Medulla oblongata (tissue), 1 donor: ENCODE results near the gene AUNIP.

Experiments
- DNase-seq: peaks from one replicate; pipeline ENCODE4 v3.0.0-alpha.2; 2015; ENCODE audit errors: extremely low spot score

Gene AUNIP, protein sequence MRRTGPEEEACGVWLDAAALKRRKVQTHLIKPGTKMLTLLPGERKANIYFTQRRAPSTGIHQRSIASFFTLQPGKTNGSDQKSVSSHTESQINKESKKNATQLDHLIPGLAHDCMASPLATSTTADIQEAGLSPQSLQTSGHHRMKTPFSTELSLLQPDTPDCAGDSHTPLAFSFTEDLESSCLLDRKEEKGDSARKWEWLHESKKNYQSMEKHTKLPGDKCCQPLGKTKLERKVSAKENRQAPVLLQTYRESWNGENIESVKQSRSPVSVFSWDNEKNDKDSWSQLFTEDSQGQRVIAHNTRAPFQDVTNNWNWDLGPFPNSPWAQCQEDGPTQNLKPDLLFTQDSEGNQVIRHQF

DNA sequence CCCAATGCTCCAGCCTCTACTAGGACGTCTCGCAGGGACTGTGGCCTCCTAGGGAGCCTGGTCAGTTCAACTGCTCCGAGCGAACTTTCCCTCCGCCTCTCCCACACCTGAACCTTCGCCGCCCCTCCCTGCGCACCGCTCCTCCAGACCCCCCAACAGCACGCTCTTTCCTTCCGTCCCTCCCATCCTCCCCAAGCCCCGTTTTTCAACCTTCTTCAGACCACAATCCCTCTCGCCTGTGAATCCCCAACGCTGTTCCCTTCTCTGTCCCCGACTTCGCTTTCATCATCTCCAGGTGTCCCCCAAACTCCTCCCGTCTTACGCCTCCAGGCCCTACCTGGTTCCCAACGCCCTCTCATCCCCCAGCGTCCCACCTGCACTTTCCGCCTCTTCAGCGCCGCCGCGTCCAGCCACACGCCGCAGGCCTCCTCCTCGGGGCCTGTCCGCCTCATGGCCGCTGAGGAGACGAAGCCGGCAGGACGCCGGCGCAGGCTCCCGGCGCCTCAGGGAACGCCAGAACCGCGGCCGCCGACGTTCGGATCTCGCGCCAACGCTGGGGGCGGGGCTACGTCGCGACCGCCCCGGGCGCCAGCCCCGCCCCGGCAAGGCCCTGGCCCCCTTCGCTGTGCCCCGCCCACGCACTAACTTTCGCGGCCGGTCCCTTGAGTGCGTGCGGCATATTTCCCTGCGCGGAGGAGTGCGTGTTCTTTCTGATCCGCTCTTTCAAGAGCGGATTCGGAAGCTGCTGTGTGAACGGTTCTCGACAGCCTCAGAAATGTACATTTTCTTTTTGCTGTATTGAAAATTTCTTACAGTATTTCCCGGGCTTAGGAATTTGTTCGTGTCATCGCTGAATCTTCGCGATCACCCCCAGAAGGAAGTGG lies at the start of gene AUNIP:
TSS of gene AUNIP (minus strand) at position 552 of the 884 bp plus-strand sequence. CDS start at position 452, 100 bp downstream.
- peak; percentile 83 for DNase-seq

DNA sequence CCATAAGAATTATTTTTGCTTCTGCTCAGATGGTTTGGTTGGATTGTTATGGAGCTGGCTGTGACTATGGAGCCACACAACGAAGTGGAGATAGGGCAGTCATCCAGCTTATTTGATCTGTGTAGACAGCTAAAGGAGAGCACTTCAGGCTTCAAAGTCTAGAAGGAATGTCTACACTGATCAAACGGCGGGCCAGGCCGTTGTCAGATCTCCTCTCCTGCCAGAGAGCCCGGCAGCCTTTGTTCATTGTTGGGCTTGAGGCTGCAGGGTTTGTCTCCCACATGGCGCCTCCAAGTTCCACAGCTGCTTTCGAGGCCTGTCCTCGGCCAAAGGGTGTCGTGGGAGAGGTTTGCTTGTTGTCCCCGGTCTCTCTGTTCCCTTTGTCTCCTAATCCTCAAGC lies 49.8 kb upstream of the AUNIP start:
- peak; percentile 71 for DNase-seq

DNA sequence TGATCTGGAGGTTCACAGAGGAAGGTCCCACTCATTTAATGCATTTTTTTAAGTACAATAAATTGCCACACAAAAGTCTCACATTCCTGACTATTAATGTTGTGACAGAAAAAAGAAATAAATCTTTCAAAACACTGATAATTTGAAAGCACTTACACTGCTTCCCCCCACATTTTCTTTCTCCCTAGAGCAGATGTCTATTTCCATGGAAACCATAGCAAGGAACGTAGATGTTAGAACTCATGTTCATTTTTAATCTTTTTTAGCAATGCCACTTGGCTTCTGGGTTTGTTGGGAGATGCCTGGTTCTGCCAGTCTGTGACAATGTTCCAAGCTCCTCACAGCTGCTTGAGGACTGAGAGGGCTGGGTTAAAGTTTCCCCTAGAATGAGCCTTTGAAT lies 48.9 kb upstream of the AUNIP start:
- no peak for DNase-seq

DNA sequence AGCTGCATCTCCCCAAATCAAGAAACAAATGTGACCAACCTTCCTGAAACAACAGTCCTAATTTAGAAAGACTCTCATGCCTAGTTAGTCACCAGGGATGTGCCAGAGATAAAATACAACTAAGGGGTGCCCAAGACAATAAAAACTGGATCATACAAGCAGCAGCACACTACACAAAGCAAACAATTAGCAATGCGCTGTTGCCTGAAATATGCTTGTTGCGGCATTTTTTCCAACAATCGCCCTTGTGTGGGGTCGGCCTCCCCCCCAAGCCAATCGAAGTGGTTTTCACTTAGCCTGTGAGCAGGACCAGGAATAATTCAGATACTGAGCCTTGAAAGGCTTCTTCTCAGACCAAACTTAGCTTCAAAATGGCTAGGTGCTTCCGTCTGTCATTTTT lies 48.3 kb upstream of the AUNIP start:
- DNase-seq, result peak; percentile 20

DNA sequence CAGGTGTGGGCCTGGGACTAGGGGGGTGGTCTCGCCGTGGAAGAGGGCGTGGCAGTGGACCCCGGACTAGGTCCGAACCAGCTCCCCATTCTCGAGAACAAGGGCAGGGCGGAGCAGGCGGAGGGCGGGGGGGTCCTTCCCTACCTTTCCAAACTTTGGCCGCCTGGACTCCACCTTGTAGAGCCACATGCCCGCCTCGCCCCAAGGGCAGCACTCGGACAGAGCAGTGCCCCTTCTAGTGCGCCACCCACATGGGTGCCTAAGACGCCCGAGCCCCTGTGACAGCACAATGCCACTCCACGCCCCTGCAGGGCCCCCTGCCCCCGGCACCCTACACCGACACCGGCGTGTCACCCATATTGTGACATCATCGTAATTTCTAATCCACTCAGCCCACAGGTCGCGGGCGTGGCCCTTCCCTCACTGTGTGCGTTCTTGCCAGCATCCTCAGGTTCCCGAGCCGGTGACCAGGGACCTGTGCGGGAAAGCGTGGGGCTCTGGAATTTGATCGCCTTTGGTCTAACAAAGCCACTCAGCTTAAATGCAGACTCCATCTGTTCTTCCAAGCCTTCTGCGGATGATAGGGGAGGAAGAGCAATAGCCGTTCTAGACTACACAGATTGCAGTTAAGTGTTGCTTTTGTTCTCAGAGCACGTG lies 47.5 kb upstream of the AUNIP start:
- DNase-seq, result peak; percentile 51

DNA sequence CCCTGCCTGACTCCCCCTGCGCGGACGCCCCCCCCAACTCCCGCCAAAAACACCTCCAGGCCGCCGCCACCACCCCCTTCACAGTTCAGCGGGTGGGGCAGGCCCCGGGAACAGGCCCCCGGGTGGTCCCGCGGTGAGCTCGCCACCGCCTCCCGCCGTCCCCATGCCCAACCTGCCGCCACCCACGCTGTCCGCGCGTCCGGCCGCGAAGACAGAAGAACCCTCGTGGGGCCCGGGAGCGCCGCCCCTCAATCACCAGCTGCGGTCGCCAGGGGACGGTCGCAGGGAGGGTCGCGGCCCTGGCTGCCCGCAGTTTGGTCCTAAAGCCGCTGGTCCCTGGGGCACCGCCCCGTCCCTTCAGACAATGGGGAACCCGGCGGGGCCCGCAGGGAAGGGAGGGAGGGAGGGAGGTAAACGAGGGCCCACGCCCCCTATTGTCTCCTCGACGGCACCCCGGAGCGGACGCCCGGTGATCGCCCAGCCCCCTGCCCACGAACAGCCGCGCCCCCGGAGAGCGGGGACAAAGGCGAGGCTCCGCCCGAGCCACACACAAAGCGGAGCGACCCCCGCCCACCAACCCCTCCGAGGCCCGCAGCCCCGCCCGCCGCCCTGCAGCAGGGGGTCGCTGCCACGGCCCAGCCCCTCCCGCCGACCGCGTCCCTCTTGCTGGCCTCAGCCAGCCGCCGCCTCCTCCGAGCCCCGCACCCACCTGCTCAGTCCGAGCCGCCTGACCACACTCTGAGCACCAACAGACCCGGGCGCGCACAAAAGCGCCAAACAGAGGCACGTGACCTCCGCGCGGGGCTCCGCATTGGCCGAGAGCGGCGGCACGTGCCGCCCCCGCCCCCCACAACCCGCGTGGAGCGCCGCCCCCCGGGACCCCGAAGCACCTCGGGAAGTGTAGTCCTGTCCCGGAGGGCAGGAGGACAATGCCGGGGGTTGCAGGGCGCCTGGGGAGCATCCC lies 46.7 kb upstream of the AUNIP start, which contains the start of gene STMN1:
TSS of gene STMN1 (minus strand) at position 740 of the 964 bp plus-strand sequence. CDS start 1,743 bp downstream, outside the sequence.
- peak; percentile 95 for DNase-seq

DNA sequence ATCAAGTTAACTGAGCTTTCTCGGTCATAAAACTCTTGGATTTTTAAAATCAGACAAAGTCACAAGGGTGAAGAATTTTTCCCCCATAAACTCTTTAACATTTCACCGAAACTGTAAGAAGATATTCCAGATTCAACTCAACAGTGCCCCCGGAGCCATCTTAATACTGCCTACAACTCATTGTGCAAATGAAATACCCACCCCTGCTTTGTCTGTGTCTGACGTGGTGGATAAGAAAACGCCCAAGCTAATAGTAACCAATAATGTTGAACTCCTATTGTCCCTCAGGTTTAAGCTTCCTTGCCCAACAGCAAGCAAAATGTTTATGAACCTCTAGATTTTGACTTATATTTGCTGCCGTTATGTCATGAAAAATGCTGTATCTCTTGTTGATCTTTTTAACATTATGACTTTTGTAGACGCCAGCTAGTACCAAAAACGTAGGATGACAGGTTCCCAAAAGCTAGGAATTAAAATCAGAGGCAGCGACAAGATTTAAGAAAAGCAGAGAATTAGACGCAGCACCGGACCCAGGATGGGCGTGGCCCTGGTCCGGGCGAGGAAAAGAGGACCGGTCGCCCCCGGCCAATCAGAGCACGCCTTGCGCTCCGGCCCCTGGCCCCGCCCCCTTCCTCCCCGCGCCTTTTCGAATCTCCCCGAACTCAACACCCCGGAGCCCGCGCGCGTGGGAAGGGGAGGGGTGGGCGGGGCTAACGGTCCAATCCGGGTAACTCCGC lies 45.9 kb upstream of the AUNIP start:
- peak; percentile 96 for DNase-seq

DNA sequence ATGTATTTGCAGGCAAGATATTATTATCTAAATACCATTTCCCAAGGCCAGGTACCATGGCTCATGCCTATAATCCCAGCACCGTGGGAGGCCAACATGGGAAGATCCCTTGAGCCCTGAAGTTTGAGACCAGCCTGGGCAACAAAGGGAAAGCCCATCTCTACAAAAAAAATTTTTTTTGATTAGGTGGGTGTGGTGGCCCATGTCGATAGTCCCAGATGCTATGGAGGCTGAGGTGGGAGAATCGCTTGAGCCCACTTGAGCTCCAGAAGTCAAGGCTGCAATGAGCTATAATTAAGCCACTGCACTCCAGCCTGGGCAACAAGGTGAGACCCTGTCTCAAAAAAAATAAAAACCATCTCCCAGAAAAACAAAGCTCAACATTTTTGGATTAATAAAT lies 44.7 kb upstream of the AUNIP start:
- no peak for DNase-seq

DNA sequence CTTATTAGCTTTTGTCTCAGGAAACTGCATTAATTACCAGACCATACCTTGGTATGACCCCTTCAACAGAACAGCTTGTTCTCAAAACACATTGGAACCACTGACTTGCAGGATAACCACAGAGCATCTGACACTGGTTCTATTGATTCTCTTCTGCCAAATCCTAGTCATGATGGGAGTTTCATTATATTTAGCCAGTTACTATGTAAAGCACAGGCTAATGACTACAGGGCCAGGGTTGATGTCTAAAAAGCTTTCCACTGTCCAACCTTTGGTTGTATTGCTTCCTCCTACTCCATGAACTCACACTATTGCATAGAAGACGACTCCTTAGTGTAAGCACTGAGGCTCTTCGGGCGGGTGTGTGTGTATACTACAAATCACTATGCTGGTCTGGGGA lies 43.2 kb upstream of the AUNIP start:
- peak; percentile 42 for DNase-seq

DNA sequence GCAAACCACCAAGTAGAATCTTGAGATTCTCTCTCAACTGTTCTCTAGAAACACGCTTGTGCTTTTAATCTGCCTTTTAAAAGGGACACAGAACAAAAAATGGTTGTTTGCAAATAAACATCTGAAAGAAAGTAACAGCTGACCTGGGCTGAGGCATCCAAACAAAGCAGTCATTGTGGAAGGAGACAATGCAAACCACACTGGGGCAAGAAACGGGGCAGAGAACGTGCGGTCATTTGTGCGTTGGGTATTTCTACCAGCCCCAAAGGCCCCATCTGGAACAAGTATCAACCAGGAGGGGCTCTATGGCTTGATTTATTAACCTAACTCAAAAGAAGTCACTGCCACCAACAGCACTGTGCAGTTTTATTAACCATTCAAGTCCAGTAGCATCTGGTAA lies 41.0 kb upstream of the AUNIP start:
- peak; percentile 94 for DNase-seq

DNA sequence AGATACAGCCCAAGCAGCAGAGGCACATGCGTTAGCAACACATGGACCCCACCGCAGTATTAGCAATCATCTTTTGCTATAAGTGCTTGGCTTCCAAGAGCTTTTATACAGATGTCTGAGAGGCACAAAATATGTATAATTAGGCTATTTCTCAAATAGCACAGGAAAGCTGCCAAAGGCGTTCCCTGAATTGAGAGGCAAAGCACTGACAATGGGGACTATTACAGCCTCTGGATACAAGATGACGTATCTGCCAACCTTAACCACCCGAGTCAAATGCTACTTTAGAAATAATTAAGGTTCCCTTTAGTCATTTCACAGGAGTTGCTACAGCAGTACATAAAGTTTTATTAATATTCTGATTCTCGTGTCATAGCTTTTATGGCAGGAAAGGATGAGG lies 40.5 kb upstream of the AUNIP start:
- peak; percentile 59 for DNase-seq

DNA sequence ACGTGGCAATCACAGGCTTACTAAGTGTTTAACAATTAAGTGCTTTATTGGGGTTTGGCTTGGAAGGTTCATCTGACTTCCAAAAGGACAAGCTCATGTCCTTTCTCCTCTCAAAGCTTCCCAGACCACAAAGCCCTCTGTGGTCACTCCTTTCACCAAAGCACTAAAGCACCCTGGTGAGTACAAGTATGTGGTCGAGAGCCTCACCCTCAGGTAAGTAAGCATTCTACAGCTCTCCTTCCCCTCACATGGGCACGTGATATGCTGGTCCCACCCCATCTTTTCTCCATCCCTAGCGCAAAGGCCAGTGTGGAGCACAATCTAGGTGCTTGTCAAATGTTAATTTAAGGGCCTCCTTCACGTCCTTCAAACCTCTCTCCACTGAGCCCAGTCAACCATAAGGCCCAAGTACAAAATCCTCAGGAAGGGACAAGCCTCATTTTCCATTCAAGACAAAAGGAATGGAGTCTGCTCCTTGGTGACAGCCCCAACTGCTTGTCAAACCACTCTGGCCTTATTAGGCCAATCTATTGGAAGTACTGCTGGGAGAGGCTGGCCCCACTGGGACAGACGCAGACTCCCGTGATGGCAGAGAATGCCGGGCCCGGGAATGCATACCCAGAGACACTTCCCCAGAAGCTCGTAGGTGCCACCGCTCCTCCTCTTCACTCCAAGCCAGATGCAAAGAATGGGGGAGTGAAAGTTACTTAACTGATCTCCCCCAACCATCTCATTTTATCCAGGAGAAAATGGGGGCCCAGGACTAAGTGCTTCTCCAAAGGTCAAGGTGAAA lies 39.2 kb upstream of the AUNIP start:
- DNase-seq, result no peak

DNA sequence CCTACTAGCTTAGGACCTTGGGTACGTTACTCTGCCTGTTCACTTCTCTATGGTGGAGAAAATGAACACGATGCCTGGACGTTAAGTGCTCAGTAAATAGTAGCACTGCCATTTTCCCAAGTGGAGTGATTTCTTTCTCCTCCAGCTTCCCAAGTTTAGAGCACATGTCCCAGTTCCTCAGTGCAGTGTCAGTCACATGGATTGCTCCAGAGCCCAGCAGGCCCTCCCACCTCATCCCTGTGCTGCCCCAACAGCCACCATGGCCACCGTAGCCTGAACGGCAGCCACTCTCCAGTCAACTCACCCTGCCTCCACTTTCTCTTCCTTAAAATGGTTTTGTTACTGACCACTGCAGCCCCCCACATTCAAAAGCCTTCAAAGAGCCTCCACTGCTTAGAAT lies 38.5 kb upstream of the AUNIP start:
- DNase-seq, result peak; percentile 52

DNA sequence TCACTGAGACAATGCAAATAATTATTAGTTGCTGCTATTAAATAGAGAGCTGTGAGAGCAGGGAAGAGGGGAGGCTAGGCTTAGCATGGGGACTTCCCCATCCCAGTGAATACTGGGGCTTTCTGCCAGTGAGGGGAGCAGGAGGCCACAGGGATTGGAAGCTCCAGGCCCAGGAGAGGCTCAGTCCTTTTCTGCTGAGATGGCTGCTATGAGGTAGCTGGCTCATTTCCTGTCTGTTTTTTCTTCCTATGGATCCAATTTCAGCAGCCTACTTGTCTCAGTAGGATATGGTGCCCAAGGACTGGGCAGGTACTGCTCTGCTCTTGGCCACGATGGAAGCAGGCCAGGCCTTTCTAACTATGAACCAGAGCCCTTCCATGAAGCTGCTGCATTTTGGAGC lies 37.0 kb upstream of the AUNIP start:
- peak; percentile 22 for DNase-seq

DNA sequence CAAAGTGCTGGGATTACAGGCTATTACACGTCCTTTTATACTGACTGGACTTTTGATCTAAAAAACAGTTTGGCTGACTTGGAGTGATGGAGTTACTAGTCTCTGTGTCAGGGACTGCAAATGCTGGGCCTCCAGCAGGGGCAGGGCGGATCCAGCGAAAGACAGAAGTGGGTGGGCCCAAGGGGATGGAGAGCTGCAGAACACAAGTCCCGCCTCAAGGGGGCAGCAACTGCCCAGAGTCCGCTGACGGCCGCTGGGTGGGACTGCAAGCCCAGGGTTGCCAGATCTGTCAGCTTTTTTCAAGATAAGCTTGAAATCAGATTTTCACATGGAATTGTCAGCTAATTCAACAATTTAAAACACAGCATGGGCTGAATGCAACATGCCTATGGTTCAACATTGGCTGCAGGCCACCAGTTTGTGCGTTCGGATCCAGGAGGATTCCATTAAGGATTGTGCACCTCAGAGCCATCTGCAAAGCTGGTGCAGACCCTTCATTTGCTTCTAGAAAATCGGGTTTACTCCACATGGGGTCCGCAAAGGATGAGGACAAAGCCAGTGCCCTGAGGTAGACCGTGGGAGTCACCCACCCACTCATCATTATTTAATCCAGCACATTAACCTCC lies 36.2 kb upstream of the AUNIP start:
- peak; percentile 97 for DNase-seq

DNA sequence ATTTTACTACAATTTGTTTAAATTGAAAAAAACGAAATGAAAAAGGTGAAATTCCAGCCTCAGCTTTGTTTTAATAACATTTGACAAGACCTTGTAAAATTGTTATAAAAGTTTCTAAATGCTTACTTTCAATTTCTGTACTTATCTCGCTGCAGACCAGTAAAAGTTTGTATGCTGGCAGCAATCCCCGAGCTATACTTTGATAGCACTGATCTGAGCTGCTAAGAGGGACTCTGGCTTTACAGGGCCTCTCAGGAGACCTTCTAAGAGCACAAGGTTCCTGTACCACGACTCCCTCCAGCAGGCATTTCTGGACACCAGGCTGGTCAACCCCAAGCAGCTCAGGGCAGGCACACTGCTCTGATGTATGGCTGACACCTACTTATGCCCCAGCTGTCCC lies 33.9 kb upstream of the AUNIP start:
- no peak for DNase-seq

DNA sequence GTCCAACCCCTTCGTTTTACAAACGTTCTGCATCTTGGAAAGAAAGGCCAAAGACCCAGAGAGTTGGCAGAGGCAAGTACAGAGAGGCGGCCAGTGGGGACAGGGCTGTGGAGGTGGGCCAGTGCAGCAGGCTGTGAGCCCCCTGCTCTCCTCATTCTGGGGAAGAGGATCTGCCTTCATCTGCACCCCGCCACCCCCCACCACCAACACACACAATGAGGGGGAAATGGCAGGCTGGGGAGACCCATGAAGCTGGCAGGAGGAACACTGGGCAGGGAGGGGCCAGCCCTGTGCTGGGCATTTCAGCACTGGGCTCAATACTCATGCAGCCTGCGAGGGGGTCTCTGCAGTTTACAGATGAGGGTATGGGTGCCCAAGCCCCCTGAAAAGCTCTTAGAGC lies 32.3 kb upstream of the AUNIP start:
- no peak for DNase-seq

DNA sequence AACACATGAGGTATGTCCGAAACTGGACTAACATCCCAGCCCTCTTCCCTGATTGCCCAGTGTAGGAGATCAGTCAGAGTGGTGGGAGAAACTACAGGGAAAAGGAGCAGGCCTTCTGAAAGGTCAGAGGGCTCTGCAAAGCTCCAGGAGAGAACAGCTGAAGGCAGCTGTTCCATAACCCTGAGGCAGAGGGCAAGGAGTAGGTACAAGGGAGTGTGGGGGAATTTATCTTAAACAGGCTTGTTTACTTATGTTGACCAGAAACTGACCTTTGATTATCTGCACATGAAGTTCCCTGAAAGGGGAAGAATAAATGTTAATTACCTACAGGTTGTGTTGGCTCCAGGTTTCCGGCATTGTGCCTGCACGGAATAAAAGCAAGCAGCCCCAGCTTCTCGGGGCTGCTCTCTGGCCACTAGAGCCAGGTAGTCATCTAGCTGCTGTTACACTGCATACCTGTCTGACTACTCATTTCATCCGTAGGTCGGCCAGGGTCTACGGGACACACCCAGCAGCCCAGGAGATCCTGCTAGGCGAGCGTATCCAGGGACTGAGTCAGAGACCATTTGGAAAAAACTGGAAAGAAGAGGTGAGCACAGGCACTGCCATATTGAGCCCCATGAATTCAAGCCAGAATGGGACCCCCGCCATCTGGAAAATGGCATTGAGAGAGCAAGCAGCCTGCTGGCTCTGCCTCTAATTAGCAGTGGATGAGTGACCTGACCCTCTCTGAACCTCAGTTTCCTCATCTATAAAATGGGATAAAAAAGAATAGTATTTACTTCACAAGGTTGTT lies 31.2 kb upstream of the AUNIP start:
- DNase-seq, result no peak
